ENCODE results near the gene CRCP.
"Not testable (repeated sequence)": the region's sequence is repeated elsewhere in the genome, so short reads cannot be mapped to it uniquely, and the experiment has no call there.

Gene CRCP

DNA sequence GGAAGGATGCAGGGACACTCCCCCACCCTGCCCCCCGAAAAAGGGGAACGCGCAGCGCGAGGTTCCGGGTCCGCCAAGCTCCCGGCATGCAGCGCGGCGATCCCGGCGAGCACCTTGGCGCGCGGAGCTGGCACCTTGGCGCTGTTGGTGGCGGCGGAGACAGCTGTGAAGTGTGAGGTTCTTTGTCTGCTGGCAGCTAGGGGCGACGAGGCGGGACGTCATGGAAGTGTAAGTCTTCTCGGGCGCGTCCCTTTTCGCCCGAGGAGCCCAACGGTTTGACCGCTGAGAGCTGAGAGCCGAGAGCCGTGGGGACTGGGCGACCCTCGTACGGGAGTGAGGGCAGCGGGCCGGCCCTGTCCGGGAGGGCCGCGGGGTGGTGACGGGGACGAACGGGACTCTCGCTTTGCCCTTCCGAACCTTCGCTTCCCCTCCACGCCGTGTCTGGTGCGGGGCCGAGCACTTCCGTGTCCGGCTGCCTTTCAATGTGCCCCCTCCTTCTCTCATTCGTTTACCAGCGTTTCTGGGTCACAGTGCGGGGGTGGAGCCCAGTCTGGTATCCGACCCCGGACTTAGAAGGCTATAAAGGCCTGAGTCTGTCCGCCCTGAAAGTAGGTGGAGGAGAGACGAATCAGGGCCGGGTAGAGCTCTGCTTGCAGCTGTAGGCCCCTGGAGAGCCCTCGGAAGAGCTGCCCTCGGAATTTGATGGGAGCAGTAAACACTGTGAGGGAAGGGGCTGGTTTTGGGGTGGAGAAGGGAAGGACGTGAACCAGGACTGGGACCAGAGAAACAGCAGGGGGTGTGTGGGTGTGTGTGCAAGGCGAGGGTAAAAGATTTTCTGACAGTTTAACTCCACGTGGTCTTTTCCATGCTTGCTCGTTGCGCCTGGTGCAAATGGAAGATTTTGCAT, at the start of gene CRCP:
Gene CRCP, plus strand, starts transcription at position 105 of the 907 bp plus-strand sequence. Its CDS starts 116 bp downstream, at position 221.
- peak; percentile 97 for DNase-seq (ENCODE audit: low spot score)

DNA sequence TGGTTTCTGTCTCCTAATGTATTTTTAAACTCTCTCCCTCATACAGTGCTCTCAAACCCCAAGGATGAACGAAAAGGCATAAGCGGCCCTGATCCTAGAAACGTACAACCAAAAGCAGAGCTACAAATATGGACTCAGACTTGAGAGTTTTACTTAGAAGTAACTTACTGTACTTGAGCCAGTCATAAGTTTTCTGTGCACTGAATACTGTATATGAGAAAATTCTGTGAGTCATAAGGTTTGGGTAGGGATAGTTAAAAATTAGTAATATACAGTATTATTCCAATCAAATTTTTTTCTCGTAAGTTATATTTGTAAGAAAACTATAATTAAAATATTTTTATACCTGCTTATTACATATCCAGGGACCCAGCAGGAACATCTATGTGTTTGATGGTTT, 44.9 kb upstream of the CRCP start:
- no peak for DNase-seq (ENCODE audit: low spot score)

DNA sequence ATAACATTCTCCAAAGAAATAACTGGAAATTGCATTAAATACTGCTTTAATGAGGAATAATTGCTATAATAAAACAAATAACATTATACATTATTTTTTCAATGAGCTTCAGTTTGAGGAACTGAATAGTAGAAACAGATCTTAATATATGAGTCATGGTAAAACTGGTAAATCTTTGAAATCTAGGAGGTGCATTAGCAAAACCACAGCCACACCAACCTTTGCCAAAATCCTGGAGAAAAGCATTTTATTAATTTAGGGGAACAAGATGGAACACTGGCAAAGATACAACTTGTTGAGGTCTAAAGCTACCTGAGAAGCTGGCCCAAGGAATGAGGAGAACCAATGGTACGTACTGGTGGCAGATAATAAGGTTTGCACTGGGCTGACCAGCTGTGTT, 44.4 kb upstream of the CRCP start:
- DNase-seq (ENCODE audit: low spot score) = no peak

DNA sequence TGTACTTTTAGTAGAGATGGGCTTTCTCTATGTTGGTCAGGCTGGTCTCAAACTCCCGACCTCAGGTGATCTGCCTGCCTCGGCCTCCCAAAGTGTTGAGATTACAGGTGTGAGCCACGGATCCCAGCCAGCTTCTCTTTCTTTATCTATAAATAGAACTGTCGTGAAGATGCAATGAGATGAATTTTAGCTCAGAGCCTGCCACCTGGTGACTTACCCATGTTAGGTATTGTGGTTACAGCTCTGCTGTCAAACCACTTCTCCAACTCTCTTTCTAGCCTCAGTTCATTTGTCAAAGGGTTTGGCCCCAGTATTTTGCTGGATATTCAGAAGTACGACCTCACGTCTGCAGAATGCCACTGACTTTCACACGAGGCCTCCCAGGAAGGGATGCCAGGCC, 42.4 kb upstream of the CRCP start:
- not testable (repeated sequence) for DNase-seq (ENCODE audit: low spot score)

DNA sequence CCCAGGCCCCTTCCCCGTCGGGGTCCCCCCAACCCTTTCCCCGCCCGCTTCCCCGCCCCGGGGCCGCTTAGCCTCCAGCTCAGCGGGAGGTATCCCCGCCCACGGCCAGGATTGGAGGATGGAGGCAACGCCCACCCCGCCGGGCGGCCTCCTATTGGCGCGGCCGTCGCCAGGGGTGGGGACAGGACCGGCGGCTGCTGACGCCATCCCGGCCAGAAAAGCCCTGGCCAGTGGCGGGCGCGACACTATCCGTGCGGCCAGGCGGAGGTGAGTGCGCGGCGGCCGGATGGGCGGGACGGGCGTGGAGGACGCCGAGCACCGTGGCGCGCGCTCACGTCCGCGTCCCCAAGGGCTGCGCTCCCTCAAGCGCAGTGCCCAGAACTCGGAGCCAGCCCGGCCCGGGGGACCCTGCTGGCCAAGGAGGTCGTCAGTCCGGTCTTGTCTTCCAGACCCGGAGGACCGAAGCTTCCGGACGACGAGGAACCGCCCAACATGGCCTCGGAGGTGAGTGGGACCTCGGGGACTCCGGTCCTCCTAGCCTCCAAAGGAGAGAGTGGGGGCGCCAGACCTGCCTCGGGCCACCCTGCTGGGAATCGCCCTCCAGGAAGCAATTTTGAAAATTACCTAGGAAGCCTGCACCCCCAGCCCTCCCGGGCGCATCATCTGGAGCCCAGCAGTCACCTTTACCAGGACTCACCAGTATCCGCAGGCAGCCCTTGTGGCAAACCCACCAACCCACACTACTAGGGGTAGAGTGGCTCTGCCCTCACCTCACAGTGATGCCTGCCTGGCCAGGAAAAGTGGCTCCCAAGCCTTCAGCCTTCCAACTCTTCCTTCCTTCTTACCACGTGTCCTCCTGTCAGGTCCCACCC, 38.8 kb upstream of the CRCP start, which contains the start of gene ASL:
Gene ASL, plus strand, starts transcription at position 230 of the 872 bp plus-strand sequence. Its CDS starts 263 bp downstream, at position 493.
- DNase-seq (ENCODE audit: low spot score) = peak; percentile 96

DNA sequence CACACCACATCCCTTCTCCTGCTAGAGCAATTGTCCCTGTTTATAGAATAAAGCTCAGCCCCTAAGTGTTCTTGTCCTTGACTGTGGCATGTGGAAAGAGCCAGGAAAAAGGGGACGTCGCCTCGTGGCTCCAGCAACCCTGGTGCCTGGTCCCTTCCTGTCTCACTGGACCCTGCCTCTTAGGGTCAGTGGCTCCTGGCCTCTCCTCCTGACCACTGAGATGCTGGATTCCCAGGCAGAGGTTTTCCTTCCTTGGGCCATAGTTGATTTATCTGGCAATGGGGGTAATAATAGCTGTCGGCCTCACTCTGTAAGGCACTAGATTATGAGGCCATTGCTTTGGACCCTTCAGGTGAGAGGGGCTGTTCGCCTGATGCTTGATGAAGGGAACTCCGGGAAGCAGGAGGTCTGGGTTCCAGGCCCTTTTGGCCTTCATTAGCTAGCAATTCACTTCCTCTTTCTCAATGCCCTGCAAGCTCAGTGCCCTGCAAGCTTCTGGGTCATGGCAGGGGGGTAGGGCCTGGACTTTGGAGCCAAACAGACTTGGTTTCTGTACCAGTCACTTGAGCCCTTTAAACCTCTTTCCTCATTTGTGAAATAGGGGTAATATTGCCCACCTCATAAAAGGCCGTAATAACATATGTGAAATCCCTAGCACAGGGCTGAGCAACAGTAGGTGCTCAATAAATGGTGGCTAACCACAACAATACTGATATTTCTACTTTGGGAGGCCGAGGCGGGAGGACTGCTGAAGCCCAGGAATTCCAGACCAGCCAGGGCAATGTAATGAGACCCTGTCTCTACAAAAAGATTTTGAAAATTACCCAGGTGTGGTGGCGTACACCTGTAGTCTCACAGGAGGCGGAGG, 38.0 kb upstream of the CRCP start:
- peak; percentile 46 for DNase-seq (ENCODE audit: low spot score)

DNA sequence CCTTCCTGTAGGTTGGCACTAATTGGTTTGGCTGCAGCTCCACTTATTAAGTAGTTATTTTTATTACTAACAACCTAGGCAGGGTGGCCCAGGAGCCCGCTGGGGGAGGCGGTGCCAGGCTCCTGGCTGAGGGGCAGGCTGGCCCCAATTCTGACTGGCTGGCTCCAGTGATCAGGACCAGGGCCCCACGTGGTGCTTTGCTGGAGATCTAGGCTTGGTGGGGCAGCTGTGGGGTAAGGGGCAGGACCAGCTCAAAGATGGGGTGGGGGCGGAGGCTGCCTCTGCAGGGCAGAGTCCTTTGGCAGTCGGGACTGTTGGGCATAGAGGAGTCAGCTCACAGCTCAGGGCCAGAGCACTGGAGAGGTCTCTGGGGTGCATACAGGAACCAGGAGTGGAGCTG, 36.6 kb upstream of the CRCP start:
- no peak for DNase-seq (ENCODE audit: low spot score)

DNA sequence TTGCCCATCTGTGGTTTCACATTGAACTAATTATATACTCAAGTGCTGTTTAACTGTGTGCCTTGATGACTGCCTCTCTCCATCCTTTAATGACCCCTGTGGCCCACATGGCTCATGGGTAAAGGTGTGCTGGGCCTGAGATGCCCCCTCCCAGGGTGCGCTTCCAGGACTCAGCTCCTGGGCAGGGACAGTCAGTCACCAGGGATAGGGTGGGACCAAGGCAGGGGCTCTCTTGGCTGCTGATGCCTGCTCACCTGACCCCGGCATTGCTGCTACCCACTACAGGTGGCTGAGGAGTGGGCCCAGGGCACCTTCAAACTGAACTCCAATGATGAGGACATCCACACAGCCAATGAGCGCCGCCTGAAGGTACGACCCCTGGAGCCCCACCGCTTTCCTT, 32.6 kb upstream of the CRCP start:
- no peak for DNase-seq (ENCODE audit: low spot score)

DNA sequence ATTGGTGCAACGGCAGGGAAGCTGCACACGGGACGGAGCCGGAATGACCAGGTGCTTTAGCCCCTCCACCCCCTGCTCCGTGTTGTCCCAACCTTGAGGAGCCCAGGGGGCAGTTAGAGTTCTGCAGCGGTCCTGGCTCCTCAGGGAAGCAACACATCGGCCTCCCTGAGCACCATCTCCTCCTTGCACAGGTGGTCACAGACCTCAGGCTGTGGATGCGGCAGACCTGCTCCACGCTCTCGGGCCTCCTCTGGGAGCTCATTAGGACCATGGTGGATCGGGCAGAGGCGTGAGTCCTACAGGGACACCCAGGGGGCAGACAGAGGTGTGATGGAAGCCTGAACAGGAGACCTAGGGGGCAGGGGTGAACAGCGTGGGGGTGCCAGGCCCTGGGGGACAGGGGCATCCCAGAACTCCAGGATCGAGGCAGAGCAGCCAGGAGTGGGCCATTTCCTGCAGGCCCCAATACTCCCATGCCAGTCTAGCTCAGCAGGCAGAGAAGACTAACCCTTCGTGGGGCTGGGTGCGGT, 31.7 kb upstream of the CRCP start:
- DNase-seq (ENCODE audit: low spot score) = no peak

DNA sequence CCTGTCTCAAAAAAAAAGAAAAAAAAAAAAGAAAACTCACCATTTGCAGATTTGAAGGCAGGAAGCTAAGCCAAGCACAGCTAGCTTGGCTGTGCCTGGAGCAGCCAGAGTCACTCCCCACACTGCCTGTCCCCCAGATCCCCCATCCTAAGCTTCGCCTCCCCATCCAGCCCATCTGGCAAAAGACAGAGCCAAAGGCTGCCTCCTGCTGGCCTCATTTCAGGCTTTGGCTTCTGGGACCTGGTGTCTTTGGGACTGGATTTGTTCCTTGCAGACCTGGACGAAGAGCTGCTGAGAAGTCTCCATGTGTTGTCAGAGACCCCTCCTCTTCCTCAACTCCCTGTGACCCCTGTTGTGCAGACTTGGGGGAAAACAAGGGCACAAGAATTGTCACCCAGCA, 31.0 kb upstream of the CRCP start:
- DNase-seq (ENCODE audit: low spot score) = no peak

DNA sequence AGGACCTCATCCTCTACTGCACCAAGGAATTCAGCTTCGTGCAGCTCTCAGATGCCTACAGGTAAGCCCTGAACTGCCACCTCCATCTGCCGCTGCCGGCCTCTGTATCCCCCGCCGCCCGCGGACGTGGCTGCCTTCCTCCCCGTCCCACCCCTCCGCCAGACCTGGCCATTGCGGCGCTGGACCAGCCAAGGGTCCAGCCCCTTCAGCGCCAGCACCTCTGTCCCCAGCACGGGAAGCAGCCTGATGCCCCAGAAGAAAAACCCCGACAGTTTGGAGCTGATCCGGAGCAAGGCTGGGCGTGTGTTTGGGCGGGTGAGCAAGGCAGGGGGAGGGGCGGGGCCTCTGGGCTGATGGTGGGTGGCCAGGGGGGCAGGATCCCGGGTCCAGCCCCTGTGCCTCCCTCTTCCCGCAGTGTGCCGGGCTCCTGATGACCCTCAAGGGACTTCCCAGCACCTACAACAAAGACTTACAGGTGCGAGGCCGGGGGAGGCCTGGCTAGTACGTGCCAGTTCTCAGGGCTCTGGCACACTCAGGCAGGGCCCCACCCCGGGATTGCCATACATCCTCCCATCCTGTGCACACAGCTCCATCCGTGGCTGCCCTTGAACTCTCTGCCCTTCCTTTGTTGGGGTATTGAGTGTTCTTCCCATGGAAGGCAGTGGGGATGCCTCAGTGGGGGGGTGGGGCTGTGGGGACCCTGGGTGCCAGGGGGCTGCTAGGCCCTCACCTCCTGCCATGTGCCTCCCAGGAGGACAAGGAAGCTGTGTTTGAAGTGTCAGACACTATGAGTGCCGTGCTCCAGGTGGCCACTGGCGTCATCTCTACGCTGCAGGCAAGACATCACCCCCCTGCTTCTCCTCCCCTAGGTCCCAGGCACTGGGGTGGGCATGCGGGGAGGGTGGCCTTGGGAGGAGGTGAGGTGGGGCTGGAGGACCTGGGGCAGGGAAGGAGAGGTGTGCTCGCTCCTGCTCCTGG, 25.5 kb upstream of the CRCP start:
- DNase-seq (ENCODE audit: low spot score) = no peak

DNA sequence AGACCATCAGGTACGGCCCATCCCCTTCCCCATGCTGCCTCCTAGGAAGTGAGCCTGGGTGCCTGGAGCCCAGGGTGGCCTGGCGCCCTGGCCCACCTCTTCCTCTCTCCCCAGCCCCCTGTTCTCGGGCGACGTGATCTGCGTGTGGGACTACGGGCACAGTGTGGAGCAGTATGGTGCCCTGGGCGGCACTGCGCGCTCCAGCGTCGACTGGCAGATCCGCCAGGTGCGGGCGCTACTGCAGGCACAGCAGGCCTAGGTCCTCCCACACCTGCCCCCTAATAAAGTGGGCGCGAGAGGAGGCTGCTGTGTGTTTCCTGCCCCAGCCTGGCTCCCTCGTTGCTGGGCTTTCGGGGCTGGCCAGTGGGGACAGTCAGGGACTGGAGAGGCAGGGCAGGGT, 22.0 kb upstream of the CRCP start:
- no peak for DNase-seq (ENCODE audit: low spot score)

DNA sequence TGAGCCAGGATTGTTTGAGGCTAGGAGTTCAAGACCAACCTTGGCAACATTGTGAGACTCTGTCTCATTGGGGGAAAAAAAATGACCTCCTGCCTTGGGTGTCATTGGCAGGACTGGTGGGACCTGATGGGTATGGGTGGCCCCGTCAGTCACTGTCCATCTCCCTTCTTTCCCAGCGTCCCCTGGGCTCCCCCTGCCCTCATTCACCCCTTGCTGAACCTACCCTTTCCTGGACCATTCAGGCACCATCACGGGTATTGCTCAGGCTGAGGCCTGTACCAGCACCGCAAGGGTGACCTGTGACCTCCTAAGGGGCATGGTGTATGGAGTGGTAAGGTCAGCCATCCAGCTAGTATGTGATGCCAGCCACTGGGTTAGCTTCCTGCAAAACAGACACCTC, 19.6 kb upstream of the CRCP start:
- no peak for DNase-seq (ENCODE audit: low spot score)

DNA sequence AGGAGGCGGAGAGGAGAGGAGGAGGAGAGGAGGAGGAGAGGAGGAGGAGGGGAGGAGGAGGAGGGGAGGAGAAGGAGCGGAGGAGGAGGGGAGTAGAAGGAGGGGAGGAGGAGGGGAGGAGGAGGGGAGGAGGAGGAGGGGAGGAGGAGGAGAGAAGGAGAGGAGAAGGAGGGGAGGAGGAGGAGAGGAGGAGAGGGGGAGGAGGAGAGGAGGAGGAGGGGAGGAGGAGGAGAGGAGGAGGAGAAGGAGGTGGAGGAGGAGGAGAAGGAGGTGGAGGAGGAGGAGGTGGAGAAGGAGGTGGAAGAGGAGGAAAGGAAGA, 15.5 kb upstream of the CRCP start:
- no peak for DNase-seq (ENCODE audit: low spot score)

DNA sequence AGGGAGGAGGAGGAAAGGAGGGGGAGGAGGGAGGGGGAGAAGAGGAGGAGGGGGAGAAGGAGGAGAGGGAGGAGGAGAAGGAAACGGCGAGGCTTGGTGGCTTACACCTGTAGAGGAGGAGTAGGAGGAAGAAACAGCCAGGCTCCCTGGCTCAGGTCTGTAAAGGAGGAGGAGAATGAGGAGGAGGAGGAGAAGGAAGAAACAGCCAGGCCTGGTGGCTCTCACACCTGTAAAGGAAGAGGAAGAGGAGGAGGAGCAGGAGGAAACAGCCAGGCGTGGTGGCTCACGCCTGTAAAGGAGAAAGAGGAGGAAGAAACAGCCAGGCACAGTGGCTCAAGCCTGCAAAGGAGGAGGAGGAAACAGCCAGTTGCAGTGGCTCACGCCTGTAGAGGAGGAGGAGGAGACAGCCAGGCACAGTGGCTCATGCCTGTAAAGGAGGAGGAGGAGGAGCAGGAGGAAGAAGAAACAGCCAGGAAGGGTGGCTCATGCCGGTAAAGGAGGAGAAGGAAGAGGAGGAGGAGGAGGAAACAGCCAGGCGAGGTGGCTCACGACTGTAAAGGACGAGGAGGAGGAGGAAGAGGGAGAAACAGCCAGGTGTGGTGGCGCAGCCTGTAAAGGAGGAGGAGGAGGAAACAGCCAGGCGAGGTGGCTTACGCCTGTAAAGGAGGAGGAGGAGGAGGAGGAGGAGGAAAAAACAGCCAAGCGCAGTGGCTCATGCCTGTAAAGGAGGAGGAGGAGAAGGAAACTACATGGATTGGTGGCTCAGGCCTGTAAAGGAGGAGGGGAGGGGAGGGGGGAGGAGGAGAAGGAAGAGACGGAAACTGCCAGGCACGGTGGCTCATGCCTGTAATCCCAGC, 14.9 kb upstream of the CRCP start:
- DNase-seq (ENCODE audit: low spot score) = peak; percentile 65

DNA sequence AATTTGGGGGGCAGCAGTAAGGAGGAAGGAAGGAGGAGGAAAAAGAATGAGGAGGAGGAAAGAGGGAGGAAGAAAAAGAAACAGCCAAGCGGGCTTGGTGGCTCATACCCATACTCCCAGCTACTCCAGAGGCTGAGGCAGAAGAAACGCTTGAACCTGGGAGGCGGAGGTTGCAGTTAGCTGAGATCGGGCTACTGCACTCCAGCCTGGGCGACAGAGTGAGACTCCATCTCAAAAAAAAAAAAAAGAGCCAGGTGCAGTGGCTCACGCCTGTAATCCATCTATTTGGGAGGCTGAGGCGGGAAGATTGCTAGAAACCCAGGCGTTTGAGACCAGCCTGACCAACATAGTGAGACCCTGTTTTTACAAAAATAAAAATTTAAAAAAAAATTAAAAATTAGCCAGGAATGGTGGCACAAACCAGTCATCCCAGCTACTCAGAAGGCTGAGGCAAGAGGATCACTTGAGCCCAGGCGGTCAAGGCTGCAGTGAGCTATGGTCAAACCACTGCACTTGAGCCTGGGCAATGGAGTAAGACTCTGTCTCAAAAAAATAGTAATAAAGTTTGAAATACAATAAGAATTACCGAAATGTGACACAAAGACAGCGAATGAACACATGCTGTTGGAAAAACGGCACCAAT, 14.1 kb upstream of the CRCP start:
- no peak for DNase-seq (ENCODE audit: low spot score)

DNA sequence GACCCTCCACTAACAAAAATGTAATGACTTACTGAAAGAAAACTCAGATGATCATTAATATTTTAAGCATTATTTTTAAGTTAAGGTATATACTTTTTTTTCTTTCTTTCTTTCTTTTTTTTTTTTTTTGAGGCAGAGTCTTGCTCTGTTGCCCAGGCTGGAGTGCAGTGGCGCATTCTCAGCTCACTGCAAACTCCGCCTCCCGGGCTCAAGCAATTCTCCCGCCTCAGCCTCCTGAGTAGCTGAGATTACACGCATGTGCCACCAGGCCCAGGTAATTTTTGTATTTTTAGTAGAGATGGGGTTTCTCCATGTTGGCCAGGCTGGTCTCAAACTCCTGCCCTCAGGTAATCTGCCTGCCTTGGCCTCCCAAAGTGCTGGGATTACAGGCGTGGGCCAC, 12.5 kb upstream of the CRCP start:
- not testable (repeated sequence) for DNase-seq (ENCODE audit: low spot score)

DNA sequence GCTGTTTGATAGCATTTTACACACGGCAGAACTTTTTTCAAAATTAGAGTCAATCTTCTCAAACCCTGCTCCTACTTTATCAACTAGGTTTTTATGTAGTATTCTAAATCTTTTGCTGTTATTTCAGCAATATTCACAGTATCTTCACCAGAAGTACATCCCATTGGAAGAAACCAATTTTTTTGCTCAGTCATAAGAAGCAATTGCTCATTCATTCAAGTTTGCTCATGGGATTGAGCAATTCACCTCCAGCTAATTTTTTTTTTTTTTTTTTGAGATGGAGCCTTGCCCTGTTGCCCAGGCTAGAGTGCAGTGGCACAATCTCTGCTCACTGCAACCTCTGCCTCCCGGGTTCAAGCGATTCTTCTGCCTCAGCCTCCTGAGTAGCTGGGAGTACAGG, 10.7 kb upstream of the CRCP start:
- DNase-seq (ENCODE audit: low spot score) = not testable (repeated sequence)

DNA sequence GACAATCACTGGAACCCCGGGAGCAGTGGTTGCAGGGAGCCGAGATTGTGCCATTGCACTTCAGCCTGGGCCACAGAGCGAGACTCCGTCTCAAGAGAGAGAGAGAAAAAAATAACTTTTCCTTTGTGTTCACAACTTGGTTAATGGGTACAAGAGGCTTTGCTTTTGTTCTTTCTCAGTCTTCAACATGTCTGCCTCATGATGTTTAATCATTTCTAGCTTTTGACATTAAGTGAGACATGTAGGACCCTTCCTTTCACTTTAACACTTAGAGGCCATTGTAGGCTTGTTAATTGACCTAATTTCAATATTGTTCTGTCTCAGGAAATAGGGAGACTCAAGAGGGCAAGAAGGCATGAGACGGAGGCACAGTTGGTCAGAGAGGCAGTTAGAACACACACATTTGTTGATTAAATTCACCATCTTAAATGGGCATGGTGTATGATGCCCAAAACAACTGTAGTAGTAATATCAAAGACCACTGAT, 9.3 kb upstream of the CRCP start:
- no peak for DNase-seq (ENCODE audit: low spot score)
